SK-N-MC (cell line): ENCODE measurements around the gene TSGA10IP.
A peak's percentile ranks its signal among the peaks of the same experiment; 100 is the strongest.

ENCODE experiments used
- DNase-seq: peaks from one replicate; pipeline ENCODE4 v3.0.0-alpha.2; 2011; ENCODE audit warnings: low read depth, low spot score
- H3K27ac ChIP-seq: fragments of 200-600 bp; sonication (generic); 2 replicates; pipeline ENCODE4 v1.5.1; 2016; ENCODE audit warnings: mixed run types
- H3K36me3 ChIP-seq: fragments of 200-600 bp; sonication (generic); 2 replicates; pipeline ENCODE4 v1.6.1; 2017; ENCODE audit warnings: antibody characterized with exemption, low read length, mixed read lengths; ENCODE audit not compliant: insufficient read depth
- H3K4me3 ChIP-seq: fragments of 200-600 bp; sonication (generic); 2 replicates; pipeline ENCODE4 v1.5.1; 2016
- H3K9ac ChIP-seq: fragments of 200-600 bp; sonication (generic); 2 replicates; pipeline ENCODE4 v1.8.0; 2017; ENCODE audit warnings: mixed run types, mixed read lengths; ENCODE audit not compliant: insufficient read length
- H3K9me3 ChIP-seq: fragments of 200-600 bp; sonication (generic); 2 replicates; pipeline ENCODE4 v1.6.1; 2017; ENCODE audit warnings: low read depth, mild to moderate bottlenecking, antibody characterized with exemption, low read length, moderate library complexity, mixed read lengths
- EZH2 ChIP-seq: fragments of 200-600 bp; sonication (generic); IDR thresholded peaks from one replicate; pipeline ENCODE4 v1.6.1; 2017; ENCODE audit warnings: antibody characterized with exemption
- FOXP2 ChIP-seq: optimal IDR thresholded peaks from 2 replicates; pipeline ENCODE3; 2011; ENCODE audit warnings: mild to moderate bottlenecking, moderate library complexity; ENCODE audit not compliant: insufficient read depth; ENCODE audit errors: extremely low read length, control extremely low read depth
- POLR2AphosphoS5 ChIP-seq: IDR thresholded peaks from 2 replicates; pipeline ENCODE4 v1.6.1; 2012; ENCODE audit warnings: mild to moderate bottlenecking, low read depth, low read length, borderline replicate concordance

The TSGA10IP gene

DNA sequence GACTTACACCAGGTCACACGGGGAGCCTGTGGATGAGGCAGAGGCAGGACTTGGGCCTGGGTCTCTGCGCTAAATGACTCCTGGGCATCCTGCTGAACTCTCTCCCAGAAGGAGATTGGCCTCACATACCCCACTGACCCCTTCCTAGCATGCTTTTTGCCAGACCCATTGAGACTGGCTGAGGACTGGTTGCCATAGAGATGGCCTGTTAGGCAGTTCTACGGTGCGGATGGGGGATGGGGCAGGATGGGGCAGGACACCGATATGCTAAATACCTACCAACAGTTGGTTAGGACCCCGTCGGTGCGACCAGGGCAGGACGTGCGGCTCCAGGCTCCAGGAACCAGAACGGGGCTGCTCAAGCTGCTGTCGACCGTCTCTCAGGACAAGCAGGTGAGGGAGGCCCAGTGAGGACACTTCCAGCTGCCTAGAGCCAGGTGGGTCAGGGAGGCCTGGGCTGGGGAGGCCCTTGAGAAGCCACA lies at the start of gene TSGA10IP:
TSGA10IP (plus strand) TSS at position 51 of the 482 bp plus-strand sequence; CDS start at position 247, 196 bp downstream.
- no peak for DNase-seq
- Histone ChIP-seq H3K9ac (no peak within 1 kb of the TSS), H3K27ac (no peak within 1 kb of the TSS), H3K36me3 (no peaks in the 10 kb centered on the region), H3K4me3 (no peak within 1 kb of the TSS), H3K9me3 (no peaks in the 10 kb centered on the region)
- TF ChIP-seq EZH2 (no peak), FOXP2 (no peak), POLR2AphosphoS5 (no peak)

GRCh38 chr11:65895482-65895981 lies 49.7 kb upstream of the TSGA10IP start:
- H3K36me3 ChIP-seq: no peaks in the 10 kb centered on the region
- H3K4me3 ChIP-seq: no peak overlapping the region
- no peak overlapping the region for H3K27ac ChIP-seq
- no peaks in the 10 kb centered on the region for H3K9me3 ChIP-seq
- no peak overlapping the region for H3K9ac ChIP-seq
- DNase-seq: no peak
- TF ChIP-seq POLR2AphosphoS5 (no peak), FOXP2 (no peak), EZH2 (no peak)

GRCh38 chr11:65896034-65896999 lies 49.0 kb upstream of the TSGA10IP start:
- Histone ChIP-seq H3K9ac (no peak overlapping the region), H3K36me3 (no peaks in the 10 kb centered on the region), H3K9me3 (no peaks in the 10 kb centered on the region), H3K27ac (no peak overlapping the region), H3K4me3 (no peak overlapping the region)
- no peak for TF ChIP-seq POLR2AphosphoS5
- TF ChIP-seq FOXP2: no peak
- TF ChIP-seq EZH2: no peak
- no peak for DNase-seq

GRCh38 chr11:65897020-65897471 lies 48.2 kb upstream of the TSGA10IP start:
- no peak overlapping the region for H3K27ac ChIP-seq
- H3K4me3 ChIP-seq: no peak overlapping the region
- no peaks in the 10 kb centered on the region for H3K36me3 ChIP-seq
- no peak for DNase-seq
- no peaks in the 10 kb centered on the region for H3K9me3 ChIP-seq
- H3K9ac ChIP-seq: no peak overlapping the region
- no peak for TF ChIP-seq EZH2
- TF ChIP-seq FOXP2: no peak
- no peak for TF ChIP-seq POLR2AphosphoS5

DNA sequence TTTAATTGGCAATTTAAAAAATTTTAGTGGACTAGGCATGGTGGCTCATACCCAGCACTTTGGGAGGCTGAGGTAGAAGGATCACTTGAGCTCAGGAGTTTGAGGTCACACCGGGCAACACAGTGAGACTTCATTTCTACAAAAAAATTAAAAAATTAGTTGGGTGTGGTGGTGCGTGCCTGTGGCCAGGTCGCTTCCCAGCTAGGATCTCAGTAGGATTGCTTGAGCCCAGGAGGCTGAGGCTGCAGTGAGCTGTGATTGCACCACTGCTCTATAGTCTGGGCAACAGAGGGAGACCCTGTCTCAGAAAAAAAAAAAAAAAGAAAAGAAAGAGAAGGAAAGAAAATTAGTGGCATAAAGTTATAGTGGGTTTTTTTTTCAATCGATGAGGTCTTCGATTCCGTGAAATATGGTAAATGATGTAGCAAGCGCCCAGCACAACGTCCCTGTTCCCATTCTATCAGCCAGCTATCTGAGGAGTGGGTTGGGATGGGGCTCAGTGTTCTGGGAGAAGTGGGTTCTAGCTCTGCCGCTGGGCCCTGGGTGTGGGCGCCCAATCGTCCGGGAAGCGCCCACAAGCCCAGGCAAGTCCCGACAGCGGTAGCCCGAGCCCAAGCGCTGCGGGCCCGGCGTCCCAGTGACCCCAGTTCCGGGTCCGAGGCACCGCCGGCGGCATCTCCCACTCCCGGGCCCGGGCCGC lies 46.5 kb upstream of the TSGA10IP start:
- H3K9me3 ChIP-seq: no peaks in the 10 kb centered on the region
- H3K27ac ChIP-seq: no peak overlapping the region
- no peaks in the 10 kb centered on the region for H3K36me3 ChIP-seq
- DNase-seq: no peak
- TF ChIP-seq FOXP2: no peak
- no peak for TF ChIP-seq POLR2AphosphoS5
- no peak for TF ChIP-seq EZH2
- no peak overlapping the region for H3K9ac ChIP-seq
- H3K4me3 ChIP-seq: no peak overlapping the region

- Histone ChIP-seq H3K4me3 (peak overlapping the region; percentile 83), H3K27ac (no peak overlapping the region), H3K36me3 (no peaks in the 10 kb centered on the region), H3K9ac (no peak overlapping the region), H3K9me3 (no peaks in the 10 kb centered on the region)
- DNase-seq: no peak
- TF ChIP-seq EZH2 (no peak), POLR2AphosphoS5 (no peak), FOXP2 (no peak)
These were observed 45.7 kb upstream of the TSGA10IP start for GRCh38 chr11:65899356-65900124.

DNA sequence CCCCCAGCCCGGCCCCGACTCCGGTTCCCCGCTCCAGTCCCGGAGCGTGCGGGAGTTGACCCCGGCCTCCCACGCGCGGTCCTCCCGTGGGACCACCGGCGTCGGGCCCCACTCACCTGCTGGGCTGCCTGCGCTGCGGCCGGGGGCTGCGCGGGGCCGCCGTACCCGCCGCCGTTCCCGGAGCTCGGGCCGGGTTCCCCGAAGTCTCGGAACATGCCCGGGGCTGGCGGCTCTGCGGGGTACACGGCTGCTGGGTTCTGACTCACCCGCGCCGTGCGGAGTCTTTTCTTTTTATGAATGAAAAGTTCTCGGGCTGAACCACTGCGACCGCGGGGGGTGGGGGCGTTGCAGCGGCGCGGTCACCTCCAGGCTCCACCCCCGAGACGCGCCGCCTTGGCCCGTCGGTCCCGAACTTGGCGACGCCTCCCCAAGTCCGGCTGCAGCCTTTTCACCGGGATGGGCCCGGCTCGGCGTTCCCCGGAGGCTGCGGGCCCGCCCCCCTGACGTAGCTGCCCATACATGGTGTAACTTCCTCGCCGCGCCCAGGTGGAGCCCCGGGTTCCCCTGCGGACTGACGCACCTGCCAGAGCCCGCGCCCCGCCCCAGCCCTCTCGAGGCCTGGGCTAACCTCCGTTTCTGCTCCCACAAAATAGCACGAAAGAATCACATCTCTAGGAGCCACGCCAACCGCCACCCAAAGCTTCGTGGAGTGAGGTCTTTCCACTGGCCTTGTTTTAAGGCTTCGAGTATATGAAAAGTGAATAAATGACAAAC lies 45.0 kb upstream of the TSGA10IP start, which contains the start of gene FOSL1:
FOSL1 (minus strand) TSS at position 264 of the 774 bp plus-strand sequence; CDS start at position 215, 49 bp downstream.
- H3K9me3 ChIP-seq: no peaks in the 10 kb centered on the region
- peak within 1 kb of the TSS; percentile 83 for H3K4me3 ChIP-seq
- peak within 1 kb of the TSS; percentile 28 for H3K9ac ChIP-seq
- TF ChIP-seq FOXP2 (no peak), EZH2 (no peak), POLR2AphosphoS5 (no peak)
- H3K27ac ChIP-seq: no peak within 1 kb of the TSS
- no peaks in the 10 kb centered on the region for H3K36me3 ChIP-seq
- DNase-seq: no peak
